A204.1 (cell line): ENCODE measurements around the gene CTIF.

ENCODE experiments used
- FAIRE-seq: peaks from 2 replicates; lab custom pipeline; 2012; peaks lifted over from hg19 to GRCh38; lab: Jason Lieb, UNC

Gene CTIF

GRCh38 chr18:48683661-48684060 lies 144.8 kb downstream of the CTIF start:
- no peak for FAIRE-seq

GRCh38 chr18:48687346-48688042 lies 148.7 kb downstream of the CTIF start:
- FAIRE-seq: no peak

DNA sequence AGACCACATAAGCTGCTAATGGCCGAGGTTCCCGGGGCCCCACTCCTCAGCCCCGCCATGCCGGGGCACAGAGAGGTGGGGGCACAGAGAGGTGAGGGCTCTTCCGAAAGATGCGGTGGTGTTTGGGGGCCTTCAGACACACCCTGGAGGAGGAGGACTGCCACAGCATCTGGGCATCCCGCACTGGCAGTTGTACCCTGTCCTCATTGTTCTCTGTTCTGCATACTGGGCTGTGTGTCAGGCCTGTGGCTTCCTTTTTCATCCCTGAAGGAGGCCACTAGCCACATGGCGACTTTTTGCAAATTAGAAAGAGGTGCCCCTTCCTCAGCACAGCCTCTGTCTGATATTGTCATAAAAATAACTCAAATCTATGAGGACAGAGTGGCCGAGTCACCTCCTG lies 150.1 kb downstream of the CTIF start:
- no peak for FAIRE-seq

DNA sequence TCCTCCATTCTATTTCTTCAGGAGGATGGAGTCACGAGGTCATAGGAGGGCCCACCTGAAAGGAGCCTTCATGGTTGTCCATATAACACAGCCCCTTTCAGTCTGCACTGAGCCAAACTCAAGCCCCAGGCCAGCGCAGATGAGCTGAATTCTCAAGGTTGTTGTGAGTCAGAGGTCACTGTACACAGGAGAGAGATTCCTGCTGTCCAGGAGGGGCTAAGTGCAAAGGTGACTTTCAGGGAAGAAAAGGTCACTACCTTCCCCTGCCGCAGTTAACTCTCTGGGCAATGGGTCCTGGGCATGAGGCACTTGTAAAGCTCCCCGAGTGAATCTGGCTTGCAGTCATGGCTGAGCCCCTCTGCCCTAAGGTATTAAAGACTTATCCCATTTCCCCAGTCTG lies 150.7 kb downstream of the CTIF start:
- no peak for FAIRE-seq

- no peak for FAIRE-seq
These were observed 151.7 kb downstream of the CTIF start for GRCh38 chr18:48690494-48690893.

- FAIRE-seq: no peak
These were observed 154.2 kb downstream of the CTIF start for GRCh38 chr18:48693006-48693405.

- FAIRE-seq: no peak
These were observed 154.9 kb downstream of the CTIF start for GRCh38 chr18:48693625-48694262.

GRCh38 chr18:48694295-48694694 lies 155.5 kb downstream of the CTIF start:
- no peak for FAIRE-seq

DNA sequence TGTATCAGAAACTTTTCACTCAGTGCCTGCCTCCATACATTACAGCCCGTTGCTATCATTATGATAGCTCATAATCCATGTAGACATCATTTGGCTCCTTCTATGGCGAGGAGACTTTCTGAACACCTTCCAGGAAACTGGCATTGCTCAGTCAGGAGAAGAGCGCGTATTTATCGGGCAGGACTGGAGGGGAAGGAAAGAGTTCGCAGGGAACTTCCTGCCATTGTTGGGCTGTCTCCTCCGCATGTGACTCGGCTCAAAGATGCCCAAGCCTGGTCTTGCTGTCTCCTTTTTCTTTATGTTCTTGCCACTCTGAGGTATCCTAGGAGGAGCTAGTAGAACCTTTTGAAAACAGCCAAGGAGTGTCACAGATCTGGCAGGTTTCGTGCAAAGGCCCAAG lies 156.8 kb downstream of the CTIF start:
- no peak for FAIRE-seq

- FAIRE-seq: no peak
These were observed 157.4 kb downstream of the CTIF start for GRCh38 chr18:48696218-48696617.

DNA sequence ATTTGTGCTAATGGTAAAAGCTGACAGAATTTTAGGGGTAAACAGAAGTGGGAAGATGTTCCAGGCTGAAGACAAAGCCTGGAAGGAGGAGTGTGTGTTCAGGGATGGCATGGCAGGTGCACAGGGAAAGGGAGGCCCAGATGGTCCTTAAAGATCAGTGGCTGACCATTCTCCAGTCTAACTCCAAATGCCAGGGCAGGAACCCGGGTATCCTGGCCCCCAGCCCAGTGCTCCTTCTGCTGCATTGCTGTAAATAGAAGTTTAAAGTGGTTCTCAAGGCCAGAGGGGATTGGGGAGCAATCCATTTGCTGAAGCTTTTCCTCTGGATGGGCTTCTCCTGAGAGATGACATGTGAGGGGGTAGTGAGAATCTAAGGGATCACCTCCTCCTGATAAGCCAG lies 158.6 kb downstream of the CTIF start:
- FAIRE-seq: no peak

- no peak for FAIRE-seq
These were observed 159.9 kb downstream of the CTIF start for GRCh38 chr18:48698707-48699106.

GRCh38 chr18:48699761-48700160 lies 160.9 kb downstream of the CTIF start:
- no peak for FAIRE-seq

GRCh38 chr18:48700446-48700845 lies 161.6 kb downstream of the CTIF start:
- FAIRE-seq: no peak

DNA sequence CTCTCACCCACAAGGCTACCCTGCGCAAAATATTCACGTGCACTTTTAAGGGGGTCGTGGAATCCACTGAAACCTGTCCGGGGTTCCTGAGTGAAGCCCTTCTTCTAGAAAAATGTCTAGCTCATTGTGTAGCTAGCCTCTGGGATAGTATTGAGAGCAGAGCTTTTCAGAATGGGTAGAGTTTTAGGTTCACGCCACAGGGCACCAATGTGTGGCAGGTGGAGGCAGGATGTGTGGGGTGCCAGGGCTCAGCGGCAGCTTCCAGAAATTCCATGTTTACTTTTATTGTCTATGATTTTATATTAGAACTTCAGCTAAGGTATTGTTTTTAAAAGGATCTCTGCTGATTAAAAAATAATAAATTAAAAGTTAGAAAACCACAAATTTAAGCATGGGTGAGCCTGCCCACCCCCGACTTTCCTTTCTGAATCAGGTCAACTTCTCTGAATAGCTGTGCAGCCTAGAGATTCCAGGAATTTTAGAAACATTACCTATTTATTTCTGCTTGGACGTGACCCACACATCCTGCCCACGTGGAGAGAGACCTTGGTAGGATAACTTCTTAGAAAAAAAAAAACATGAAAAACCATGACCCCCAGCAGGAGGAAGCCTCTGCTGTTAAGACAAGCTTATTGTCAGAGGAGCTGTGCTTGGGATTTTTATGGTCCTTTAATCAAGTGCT lies 163.7 kb downstream of the CTIF start:
- FAIRE-seq: no peak

DNA sequence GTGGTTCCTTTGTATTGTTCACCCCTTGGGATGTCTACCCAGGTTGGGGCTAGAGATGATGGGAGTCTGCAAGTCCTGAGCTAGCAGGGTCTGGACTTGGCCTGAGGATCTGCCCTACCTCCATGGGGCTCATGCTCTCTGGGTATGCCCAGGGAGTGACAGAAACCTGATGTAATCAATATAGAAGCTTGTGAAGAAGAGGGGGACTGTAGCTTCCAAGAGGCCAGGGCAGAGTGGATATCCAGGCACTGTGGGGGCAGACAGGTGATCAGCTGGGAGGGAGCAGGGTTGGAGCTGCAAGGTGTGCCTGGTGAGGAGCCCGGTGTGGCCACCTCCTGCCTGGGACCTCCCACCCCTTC lies 164.2 kb downstream of the CTIF start:
- no peak for FAIRE-seq

- no peak for FAIRE-seq
These were observed 164.6 kb downstream of the CTIF start for GRCh38 chr18:48703418-48703817.

DNA sequence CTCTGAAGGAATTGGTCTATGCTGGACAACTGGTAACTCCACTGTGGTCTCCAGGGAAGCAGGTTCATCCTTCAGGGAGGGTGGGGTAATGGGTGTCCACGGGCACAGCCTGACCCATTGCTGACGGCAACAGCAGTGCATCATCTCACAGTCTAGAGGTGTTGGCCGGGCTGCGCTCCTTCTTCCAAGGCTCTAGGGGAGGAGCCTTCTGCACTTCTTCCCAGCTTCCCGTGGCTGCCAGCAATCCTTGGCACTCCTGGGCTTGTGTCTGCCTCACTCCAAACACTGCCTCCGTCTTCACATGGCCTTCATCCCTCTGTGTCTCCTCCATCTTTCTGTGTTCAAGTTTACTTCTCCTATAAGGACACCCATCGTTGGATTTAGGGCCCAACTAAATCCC lies 166.2 kb downstream of the CTIF start:
- FAIRE-seq: no peak

GRCh38 chr18:48705531-48705930 lies 166.7 kb downstream of the CTIF start:
- FAIRE-seq: no peak

GRCh38 chr18:48706731-48707130 lies 167.9 kb downstream of the CTIF start:
- no peak for FAIRE-seq

GRCh38 chr18:48707636-48708296 lies 168.9 kb downstream of the CTIF start:
- no peak for FAIRE-seq

DNA sequence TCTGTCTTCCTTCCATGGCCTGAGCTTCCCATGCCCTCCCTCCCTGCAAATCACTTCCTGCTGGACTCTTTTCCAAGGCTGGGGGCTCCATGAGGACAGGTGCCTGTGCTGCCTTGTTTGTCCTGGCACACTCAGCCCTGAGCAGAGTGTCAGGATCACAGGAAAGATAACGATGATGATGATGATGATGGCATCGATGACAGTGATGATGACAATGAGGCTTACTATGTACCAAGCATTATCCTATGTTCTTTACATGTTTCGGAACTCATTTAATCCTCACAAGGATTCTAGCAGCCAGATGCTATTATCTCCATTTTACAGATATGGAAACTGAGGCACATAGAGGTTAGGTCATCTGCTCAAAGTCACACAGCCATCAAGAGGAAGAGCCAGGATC lies 170.0 kb downstream of the CTIF start:
- no peak for FAIRE-seq

DNA sequence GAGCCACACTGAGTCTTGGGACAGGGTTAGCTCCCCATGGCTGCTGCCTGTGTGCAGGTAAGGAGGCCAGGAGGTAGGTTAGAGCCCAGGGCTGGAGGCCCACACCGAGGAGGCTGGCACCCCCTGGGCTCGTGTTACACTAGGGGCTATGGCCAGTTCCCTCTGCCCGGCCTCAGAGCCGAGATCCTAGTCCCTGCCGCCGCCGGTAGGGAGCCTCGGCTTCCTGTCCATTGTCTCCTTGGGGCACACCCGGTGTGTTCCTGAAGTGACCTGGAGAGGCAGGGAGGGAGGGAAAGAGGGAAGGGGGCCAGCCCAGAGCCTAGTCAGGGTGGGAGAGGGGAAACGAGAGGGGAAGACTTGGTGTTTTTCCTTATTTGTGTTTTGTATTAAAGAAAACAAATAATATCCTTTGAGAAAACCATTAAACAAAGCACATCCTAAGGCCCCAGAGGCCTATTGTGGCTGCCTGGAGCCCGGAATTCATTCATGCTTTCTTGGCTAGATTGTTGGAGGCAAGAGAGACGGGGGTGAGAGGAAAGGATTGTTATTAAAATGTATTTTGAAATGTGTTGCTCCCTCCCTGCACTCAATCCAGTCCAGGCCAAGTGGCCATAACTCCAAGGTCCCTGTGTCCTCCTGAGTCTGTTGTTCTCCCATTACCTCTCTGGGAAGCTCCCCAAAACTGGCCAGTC lies 170.7 kb downstream of the CTIF start:
- no peak for FAIRE-seq
